Hematopoietic multipotent progenitor cell treated with erythropoietin and hydrocortisone succinate and interleukin-3 and kit ligand, for 8 days (in vitro differentiated cells): ENCODE measurements around the gene BDKRB2.
"Not testable (repeated sequence)": the region's sequence is repeated elsewhere in the genome, so short reads cannot be mapped to it uniquely, and the experiment has no call there.

Experiments used
- DNase-seq: peaks from one replicate; pipeline ENCODE4 v3.0.0-alpha.2; 2015

Gene BDKRB2

DNA sequence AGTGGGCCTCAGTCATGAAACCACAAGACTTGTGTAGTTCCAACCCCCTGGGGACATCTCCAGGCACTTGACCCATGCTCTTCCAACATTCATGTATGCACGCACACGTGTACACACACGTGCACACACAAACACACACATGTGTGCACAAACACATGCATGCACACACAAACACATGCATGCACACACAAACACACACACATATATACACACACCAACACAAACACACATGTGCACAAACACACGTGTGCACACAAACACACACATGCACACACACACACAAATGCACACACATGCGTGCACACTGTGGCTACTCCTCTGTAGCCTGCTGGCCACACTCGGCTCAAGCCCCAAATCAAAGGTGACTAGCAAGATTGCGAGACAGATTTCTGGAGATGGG is 22.8 kb downstream of the BDKRB2 start:
- no peak for DNase-seq

DNA sequence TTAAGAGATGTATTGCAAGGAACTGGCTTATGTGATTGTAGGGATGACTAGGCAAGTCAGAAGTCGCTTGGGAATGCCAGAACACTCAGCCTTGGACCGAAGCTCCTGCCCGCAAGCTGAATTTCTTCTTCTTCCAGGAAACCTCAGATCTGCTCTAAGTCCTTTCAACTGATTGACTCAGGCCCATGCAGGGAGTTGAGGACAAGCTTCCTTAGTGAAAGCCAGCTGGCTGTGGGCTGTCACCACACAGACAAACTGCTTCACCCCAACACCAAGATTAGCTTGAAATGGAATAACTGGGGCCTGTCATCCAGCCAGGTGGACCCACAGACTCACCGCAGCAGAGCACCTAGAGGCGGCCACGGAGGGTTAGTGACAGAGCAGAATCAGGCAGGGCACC is 24.7 kb downstream of the BDKRB2 start:
- DNase-seq: no peak

DNA sequence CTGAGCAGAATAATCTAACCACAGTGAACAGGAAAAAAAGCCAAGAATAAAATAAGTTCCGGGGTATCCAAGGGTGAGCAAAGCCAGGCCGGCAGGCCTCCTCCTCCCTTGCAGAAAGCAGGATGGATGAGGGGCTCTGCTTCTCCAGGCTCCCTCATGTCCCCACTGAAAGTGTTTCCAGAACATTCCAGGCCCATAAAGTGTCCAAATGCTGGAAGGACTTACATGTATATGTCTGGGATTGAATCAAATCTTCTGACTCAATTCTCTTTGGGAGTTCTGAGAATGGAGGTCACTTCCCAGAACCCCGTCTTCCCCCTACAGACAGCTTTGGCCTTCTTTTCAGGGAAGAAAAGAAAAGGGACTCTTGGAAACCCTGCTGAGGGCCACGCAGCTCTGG is 26.4 kb downstream of the BDKRB2 start:
- no peak for DNase-seq

DNA sequence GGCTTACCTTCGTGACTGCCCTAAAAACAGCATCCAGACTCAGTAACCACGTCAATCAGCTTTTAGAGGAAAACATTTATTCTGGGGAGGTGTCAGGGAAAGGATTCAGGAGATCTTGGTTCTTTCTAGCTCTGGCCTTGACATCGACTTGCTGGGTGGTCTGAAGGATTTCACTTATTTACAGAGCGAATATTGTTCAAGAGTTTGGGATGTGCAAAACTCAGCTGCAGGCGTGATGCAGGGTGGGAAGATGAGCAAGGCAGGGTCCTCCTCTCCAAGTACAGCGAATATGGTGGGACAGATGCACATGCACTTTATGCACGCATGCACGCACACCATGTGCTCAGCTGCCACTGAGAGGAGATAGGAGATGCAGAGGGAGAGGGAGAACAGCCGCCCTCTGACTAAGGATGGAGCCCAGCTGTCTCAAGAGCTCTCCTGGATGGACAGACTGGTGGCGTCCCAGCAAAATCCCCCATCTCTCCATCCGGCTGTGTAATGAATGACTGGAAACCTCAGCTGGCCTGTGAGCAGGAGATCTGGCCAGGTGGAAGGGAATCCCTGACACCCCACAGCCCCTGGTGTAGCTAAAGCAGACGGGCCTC is 27.0 kb downstream of the BDKRB2 start:
- no peak for DNase-seq

DNA sequence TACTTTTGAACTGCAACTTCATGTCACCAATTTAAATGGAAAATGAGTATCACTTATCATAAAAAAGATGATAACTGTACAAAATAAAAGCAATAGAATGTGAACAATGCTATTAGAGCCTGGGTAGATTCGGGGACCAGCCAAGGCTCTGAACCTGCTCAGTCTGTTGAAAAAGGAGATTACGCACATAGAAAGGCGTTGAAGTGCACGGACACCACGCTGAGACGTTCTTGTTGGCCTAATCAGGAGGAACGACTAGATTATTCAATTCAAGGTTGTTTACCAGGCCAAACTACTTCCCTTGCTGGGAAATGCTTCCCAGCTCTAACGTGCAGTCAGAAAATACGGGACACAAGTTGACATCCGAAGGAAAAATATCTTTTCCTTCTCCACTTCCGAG is 27.9 kb downstream of the BDKRB2 start:
- DNase-seq: no peak

DNA sequence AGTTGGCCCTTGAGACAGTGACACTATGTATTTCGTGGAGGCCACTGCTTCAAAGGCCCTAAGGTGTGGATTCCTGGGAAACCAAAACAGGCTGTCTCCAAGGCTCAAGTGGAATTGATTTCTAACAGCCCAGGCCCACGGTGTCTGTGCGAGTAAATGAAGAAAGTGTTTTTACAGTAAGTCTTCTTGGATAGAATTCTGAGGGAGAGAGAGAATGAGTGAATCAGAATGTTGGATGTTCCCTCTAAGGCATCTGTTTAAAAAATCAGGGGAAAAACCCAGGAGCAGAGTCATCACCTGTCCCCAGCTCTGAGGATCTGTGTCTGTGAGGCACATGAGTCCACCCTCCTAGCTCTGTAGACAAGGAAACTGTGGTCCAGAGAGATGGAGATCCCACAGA is 29.0 kb downstream of the BDKRB2 start:
- no peak for DNase-seq

DNA sequence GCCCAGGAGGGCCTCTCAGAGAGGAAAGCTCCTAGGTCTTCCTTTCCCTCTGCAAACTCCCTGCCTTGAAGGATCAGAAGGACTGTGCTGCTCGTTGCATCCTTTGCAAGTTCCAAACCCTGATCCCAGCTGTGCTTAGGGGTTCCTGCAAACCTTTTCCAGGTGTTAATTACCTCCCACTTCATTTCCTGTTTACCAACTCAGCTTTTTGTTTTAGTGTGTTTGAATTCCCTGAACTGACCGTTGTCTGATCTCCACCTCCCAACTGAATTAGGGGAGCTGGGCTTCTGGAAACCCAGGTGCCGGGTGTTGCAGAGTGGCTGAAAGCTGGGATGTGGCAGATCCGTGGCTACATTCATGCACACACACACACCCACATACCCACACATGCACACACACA is 30.8 kb downstream of the BDKRB2 start:
- no peak for DNase-seq

DNA sequence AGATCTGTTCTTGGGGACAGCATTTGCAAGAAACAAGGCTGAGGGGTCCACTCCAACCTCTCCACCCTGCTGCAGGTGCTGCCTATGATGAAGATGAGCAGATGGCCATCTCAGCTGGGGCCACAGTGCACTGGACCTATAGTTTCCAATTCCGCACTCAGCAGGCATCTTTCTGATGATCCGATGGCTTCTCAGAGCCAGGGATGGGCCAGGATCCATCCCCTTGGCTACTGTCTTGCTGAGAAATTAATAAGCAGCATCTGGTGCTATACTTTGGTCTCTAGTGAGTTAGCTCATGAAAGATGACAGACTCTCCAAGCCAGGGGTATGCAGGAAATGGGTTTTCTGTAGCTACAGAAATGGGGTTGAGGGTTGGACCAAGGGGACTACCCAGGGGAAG is 33.0 kb downstream of the BDKRB2 start:
- DNase-seq: no peak

DNA sequence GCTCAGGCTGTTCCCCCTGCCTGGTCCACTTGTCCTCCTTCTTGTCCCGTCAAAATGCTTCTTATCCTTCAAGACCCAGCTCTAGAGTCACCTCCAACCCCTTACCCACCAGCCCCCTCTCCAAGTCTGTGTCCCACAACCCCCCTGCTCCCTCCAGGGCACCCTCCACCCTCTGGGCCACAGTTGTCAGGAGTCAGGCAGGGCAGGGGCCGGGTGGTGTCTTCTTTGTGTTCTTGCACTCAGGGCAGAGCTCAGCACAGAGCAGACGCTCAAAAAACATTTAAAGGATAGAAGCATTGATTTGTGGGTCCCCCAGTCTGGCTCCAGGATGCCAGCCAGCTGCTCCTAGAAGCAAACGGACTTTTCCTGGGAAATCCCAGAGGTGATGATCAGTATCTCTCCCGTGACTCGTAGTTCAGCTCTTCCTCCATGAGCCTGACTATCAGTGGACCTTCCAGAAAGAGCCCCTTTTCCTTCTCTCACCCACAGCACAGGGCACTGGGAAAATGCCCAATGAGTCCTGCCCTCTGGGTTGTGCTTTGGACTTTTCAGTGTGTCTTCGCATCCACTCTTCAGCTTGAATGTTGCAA is 34.1 kb downstream of the BDKRB2 start:
- no peak for DNase-seq

DNA sequence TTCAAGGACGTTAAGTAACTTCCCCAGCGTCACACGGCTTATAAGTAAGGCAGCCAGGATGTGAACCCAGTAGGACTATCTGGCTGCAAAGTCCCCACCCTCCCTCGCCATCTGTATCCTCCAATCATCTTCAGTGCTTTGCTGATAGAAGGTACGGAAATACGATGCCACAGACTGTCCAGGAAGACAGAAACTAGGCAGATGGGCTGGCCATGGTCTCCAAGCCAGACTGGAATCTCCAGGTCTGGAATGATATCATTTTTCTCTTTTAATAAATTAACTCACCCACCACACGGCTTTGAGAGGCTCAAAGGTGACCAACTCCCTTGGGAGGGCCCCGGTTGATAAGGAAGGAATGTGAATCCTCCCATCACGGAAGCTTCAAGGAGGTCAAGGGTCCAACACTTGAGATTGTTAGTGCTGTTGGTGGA is 35.1 kb downstream of the BDKRB2 start:
- DNase-seq: no peak

DNA sequence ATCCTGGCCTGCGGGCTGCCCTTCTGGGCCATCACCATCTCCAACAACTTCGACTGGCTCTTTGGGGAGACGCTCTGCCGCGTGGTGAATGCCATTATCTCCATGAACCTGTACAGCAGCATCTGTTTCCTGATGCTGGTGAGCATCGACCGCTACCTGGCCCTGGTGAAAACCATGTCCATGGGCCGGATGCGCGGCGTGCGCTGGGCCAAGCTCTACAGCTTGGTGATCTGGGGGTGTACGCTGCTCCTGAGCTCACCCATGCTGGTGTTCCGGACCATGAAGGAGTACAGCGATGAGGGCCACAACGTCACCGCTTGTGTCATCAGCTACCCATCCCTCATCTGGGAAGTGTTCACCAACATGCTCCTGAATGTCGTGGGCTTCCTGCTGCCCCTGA is 36.0 kb downstream of the BDKRB2 start:
- DNase-seq: no peak

DNA sequence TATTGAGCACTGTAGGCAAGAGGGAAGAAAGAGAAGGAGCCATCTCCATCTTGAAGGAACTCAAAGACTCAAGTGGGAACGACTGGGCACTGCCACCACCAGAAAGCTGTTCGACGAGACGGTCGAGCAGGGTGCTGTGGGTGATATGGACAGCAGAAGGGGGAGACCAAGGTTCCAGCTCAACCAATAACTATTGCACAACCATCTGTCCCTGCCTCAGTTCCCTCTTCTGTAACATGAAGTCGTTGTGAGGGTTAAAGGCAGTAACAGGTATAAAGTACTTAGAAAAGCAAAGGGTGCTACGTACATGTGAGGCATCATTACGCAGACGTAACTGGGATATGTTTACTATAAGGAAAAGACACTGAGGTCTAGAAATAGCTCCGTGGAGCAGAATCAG is 37.5 kb downstream of the BDKRB2 start:
- no peak for DNase-seq

DNA sequence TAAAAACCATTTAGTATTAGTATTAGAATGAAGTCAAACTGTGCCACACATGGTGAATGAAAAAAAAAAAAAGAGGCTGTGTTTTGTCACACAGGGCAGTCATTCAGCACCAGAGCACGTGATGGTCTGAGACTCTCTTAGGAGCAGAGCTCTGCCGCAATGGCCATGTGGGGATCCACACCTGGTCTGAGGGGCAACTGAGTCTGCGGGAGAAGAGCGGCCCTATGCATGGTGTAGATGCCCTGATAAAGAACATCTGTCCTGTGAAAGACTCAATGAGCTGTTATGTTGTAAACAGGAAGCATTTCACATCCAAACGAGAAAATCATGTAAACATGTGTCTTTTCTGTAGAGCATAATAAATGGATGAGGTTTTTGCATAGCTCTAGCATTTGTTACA is 39.1 kb downstream of the BDKRB2 start:
- DNase-seq: no peak

DNA sequence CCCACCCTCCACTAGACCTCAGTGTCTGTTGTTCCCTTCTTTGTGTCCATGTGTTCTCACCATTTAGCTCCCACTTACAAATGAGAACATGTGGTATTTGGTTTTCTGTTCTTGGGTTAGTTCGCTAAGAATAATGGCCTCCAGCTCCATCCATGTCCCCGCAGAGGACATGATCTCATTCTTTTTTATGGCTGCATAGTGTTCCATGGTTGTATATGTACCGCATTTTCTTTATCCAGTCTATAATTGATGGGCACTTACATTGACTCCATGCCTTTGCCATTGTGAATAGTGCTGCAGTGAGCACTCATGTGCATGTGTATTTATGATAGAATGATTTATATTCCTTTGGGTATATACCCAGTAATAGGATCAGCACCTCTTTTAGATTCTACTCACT is 40.4 kb downstream of the BDKRB2 start:
- not testable (repeated sequence) for DNase-seq

DNA sequence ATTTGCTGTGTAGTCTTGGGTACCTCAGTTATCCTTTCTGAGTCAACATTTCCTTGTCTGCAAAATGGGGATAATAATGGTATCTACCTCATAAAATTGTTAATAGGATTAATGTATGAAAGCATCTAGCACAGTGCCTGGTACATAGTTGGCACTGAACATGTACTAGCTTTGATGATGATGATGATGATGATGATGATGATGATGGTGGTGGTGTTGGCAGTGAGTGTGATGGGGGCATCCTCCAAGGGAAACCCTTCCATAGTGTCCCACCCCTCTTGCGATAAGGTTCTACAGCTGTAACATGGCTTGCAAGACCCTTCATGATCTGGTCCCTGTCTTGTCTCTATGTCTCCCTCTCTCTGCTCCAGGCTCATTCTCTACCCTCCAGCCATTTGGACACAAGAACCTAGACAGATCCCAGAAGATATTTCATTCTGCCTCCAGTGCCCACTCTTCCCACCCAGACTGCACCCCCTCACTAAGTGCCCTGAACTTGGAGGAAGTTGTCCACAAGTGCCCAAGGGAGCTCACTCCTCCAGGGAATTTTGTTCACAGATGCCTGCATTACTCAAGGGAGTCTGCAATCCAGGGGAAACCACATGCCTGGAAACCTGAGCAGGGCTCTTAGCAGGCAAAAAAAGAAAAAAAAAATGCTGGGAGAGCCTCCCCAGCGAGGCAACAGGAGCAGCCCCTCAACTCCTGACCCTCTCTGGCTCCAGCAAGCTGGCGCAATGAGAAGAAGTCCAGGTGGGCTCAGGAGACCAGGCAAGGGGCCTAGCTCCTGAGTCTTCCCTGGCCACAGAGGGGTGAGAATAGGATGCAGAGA is 41.3 kb downstream of the BDKRB2 start:
- DNase-seq: no peak

DNA sequence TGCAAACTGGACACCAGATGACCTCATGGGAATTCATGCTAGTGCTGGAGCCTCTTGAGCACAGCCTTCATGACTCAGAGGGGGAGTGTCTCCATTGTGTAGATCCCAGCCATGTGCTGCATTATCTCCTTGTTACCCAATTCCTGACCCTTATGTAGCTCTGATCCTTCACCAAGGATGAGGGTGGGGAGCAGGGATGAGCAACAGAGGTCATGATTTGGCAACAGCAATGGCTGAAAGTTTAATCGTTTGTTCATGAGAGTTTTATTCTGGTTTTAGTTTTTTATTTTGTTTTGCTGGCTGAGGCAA is 41.9 kb downstream of the BDKRB2 start:
- DNase-seq: no peak

DNA sequence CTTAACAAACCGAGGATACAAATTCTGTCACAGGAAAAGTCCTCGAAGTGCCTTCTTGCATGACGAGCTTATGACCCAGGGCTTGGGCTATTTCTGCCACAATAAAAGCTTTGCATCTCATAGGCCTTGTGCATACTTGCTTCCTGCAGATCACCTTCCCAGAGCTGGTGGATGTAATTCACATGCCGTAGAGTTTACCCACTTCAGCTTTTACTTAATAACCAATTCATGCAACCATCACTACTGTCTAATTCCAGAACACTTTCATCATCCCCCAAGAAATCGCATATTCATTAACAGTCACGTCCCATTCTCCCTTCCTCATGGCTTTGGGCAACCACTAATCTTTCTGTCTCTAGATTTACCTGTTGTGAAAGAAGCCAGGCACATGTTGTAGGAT is 42.4 kb downstream of the BDKRB2 start:
- no peak for DNase-seq

DNA sequence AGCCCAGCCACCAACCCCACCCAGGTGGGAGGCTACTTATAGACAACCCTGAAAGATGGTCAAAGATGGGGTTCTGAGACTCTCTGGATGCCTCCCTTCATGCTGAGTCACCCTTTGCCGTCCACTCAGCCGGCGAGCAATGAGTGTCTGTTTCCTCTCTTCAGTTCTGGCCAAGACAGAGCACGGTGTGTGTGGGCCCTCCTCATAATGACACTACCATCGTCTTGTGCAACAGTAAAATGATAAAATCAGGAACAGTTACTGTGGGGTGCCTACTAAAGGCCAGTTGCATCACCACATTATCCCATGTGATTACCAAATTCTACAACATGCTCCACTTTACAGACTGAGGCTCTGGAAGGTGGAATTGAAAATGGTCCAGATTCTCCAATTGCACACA is 44.4 kb downstream of the BDKRB2 start:
- peak; percentile 34 for DNase-seq

DNA sequence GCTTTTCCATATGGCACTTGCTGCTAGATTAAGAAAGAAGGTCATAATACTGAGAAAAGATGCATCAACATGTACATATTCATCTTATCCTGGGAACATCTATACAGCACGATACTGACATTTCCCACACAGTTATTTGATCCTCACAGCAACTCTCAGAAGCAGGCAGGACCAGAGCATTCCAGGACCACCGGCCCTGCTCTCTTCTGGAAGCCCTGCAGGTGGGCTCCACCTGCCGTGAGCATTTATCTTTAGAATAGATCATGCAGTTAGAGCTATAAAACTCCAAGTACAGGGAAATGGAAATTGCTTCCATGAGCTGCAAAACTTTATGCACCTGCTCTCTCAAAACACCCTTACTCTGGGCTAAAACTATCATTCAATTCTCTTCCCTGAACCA is 45.8 kb downstream of the BDKRB2 start:
- no peak for DNase-seq

DNA sequence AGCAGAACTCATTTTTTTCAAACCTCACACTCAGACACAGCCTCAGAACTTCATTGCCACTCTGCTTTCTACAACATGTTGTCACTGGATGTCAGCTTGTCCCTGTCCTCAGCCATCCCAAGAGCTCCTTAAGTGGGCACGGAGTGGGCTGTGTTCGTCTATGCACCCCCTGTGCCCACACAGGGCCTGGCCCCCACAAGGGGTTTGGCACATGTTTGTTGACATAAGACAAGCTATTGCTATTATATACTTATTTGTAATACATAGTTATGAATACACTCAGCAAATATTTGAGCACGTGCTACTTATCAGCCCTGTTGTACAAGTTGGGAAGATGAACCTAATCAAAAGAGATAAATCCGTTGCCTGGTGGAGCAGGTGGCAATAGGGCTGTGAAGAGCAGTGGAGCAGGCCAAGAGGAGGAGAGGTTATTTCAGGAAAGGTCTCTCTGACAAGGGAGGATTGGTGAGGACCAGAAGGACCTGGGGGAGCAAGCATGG is 47.1 kb downstream of the BDKRB2 start:
- no peak for DNase-seq

DNA sequence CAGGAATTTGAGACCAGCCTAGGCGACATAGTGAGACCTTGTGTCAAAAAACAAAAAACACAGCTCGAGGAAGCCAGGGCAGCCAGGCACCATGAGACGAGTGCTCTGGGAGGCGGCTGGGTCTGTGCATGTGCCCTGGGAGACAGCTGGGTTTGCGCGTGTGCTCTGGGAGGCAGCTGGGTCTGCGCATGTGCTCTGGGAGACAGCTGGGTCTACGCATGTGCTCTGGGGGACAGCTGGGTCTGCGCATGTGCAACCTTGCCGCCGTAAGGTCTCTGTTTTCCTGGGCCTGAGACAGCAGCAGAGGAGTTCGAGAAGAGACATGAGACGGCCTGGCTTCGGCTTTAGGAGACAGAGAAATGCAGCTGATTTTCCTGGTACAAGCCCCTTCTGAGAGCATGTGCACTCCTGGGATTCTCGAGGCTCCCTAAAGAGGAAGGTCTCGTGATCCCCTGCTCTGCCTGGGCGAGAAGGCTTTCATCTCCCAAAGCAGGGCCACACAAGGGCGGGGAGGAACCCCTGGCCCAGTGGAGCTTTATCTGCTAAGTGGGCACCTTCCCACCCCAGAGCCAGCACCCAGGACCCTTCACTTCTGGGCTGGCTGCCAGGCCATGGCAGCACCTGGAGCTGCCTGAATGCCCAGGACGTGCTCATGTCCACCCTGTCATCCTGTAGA is 47.8 kb downstream of the BDKRB2 start:
- DNase-seq: no peak

DNA sequence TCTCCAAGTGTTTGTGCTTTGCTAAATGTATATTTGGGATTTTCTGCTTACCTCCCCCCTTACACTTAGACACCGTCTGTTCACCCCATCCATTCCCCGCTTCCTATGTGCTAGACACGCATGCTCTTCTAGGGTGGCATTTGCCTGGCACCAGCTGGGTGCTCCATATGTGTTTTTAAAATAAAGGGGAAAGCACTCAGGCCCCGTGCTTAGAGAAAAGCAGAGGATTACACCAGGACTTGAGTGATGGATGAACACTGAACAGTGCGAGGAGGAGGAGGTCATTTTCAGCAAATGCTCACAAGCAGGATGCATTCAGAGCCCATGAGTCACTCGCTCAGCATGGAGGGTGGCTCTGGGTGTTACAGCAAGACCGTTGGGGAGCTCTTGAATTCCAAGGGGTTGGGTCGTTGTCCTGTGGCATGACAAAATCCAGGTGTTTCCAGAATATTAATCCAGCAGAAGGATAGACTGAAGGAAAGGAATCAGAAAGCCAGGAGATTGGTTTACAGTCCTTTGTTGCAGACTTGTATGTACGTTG is 48.4 kb downstream of the BDKRB2 start:
- no peak for DNase-seq

DNA sequence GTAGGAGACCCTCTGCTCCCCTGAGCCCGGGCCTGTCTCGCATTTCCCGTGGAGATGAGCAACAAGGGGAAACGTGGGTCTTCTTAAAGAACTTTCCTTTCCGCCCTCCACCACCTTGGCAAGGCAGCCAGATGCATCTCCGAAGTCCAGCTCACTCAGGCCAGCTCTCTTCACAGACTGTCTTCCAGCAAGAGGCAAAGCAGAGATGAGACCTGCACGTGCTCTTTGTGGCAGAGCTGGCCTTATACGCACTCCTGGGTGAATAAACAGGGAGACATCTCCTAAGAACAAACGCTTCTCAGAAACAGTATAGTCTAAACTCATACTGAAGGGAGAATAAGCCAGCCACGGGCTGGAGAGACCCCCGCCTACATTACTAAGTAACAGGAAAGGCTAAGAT is 50.0 kb downstream of the BDKRB2 start:
- no peak for DNase-seq
